MCF 10A (cell line): ENCODE data around the gene HK2. TPM values are rescaled to one million over a fixed set of nuclear protein-coding genes. Genes with fewer than 3 reads are reported as not detected.
A peak's percentile ranks its signal among the peaks of the same experiment; 100 is the strongest.

Source experiments
- BruUV-seq: library from RNA; stranded (reverse); fragments of 400-500 nt; replicated peaks from 2 replicates; lab custom pipeline; 2021; lab: Mats Ljungman, UMichigan
- CTCF ChIA-PET: fragments of 300-600 bp; sonication (Branson Sonifier 250); formaldehyde crosslinking; extraction: SDS; loops from one replicate; lab custom pipeline; 2021; ENCODE audit warnings: antibody characterized with exemption, inconsistent platforms; lab: Yijun Ruan, JAX
- POLR2A ChIA-PET: fragments of 300-600, 350-650 bp; sonication (Branson Sonifier 250); formaldehyde crosslinking; extraction: SDS; loops from one replicate; lab custom pipeline; 2020; ENCODE audit warnings: antibody characterized with exemption, inconsistent platforms; lab: Yijun Ruan, JAX
- DNase-seq: peaks from one replicate; pipeline ENCODE4 v3.0.0-alpha.2; 2018; ENCODE audit not compliant: unreplicated experiment
- H3K27ac Mint-ChIP-seq: one replicate; pipeline ENCODE4 v1.8.0; 2022; ENCODE audit warnings: mild to moderate bottlenecking, low read depth, mixed read lengths; ENCODE audit not compliant: unreplicated experiment
- H3K27me3 Mint-ChIP-seq: one replicate; pipeline ENCODE4 v1.8.0; 2022; ENCODE audit warnings: mixed read lengths; ENCODE audit not compliant: insufficient read depth, unreplicated experiment
- H3K36me3 Mint-ChIP-seq: one replicate; pipeline ENCODE4 v1.8.0; 2022; ENCODE audit warnings: mild to moderate bottlenecking, moderate library complexity, mixed read lengths; ENCODE audit not compliant: insufficient read depth, unreplicated experiment
- H3K4me1 Mint-ChIP-seq: one replicate; pipeline ENCODE4 v1.8.0; 2022; ENCODE audit warnings: mixed read lengths; ENCODE audit not compliant: insufficient read depth, unreplicated experiment
- H3K4me3 Mint-ChIP-seq: one replicate; pipeline ENCODE4 v1.8.0; 2022; ENCODE audit warnings: mild to moderate bottlenecking, moderate library complexity, mixed read lengths; ENCODE audit not compliant: unreplicated experiment
- H3K9me3 Mint-ChIP-seq: one replicate; pipeline ENCODE4 v1.8.0; 2022; ENCODE audit warnings: mixed read lengths; ENCODE audit not compliant: unreplicated experiment
- CTCF ChIP-seq: fragments of 200-600 bp; IDR thresholded peaks from one replicate; pipeline ENCODE4 v1.8.0; 2022; ENCODE audit warnings: antibody characterized with exemption, mild to moderate bottlenecking; ENCODE audit not compliant: unreplicated experiment
- intact Hi-C: fragments of 100-400 bp; cut with micrococcal nuclease; formaldehyde crosslinking; loops from 2 replicates; pipeline ENCODE4 v1.14.1; 2022
- total RNA-seq: library from RNA; stranded (reverse); gene quantifications from 2 replicates; pipeline ENCODE4 v1.2.3, GENCODE V29; 2022

The HK2 gene
- total RNA-seq, 1 experiment from 2014 or later, result 47.8 TPM

- H3K4me1 Mint-ChIP-seq, result peaks cover 5% of the 10 kb centered on the region
- no peaks in the 10 kb centered on the region for H3K9me3 Mint-ChIP-seq
- no peak overlapping the region for H3K4me3 Mint-ChIP-seq
- ChIA-PET CTCF (interaction anchor here (1.0 to 1.2 kb wide), 2 partner anchors 19 to 23 kb away, joined by 3 to 4 read pairs; no protein-coding TSS in a partner anchor), POLR2A (interaction anchor here (0.9 kb wide), 1 partner anchor 9 kb away, joined by 3 read pairs; no protein-coding TSS in a partner anchor)
- no peak for DNase-seq
- H3K36me3 Mint-ChIP-seq, result peaks cover 35% of the 10 kb centered on the region
- peak overlapping the region; percentile 54 for H3K27ac Mint-ChIP-seq
- H3K27me3 Mint-ChIP-seq, result no peaks in the 10 kb centered on the region
- TF ChIP-seq CTCF, result no peak
- intact Hi-C loops, result no loop called here
- BruUV-seq, result no TSS peak
Measured at GRCh38 chr2:74858281-74858680, 24.4 kb downstream of the HK2 start.

DNA sequence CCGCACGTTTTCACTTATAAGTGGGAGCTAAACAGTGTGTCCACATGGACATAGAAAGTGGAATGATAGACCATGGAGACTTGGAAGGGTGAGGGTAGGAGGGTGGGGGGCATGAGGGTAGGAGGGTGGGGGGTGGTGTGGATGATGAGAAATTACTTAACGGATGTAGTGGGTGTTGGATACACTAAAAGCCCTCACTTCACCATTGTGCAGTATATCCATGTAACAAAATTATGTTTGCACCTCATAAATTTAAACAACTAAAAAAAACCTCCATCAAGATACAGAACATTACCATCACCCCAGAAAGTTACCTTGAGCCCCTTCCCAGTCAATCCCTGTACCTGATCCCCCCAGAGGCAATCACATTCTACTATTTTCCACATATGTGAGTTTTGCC lies 26.2 kb downstream of the HK2 start:
- intact Hi-C loops, result no loop called here
- Mint-ChIP-seq H3K27me3 (no peaks in the 10 kb centered on the region), H3K27ac (no peak overlapping the region), H3K36me3 (peaks cover 28% of the 10 kb centered on the region), H3K4me3 (no peak overlapping the region), H3K9me3 (no peaks in the 10 kb centered on the region), H3K4me1 (peaks cover 9% of the 10 kb centered on the region)
- BruUV-seq, result no TSS peak
- CTCF ChIA-PET, result interaction anchor here (3.3 kb wide), 1 partner anchor 16 kb away, joined by 25 read pairs; no protein-coding TSS in a partner anchor
- POLR2A ChIA-PET, result no interaction called here
- DNase-seq, result no peak
- TF ChIP-seq CTCF, result no peak

DNA sequence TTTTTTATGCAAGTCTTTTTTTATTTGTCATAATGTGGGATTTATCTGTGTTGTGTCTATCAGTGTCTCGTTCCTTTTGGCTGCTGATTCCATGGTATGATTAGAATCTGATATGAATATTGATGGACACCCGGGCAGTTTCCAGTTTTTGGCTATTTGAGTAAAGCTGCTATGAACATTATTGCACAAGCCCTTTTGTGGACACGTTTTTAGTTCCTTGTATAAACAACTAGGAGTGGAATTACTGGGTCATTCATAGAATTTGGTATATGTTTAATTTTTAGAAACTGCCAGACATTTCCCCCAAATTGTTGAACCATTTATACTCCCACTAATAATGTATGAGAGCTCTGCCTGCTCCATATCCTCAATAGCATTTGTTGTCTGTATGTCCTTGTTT lies 26.6 kb downstream of the HK2 start:
- POLR2A ChIA-PET, result no interaction called here
- H3K4me3 Mint-ChIP-seq, result no peak overlapping the region
- H3K27ac Mint-ChIP-seq, result no peak overlapping the region
- intact Hi-C loops, result no loop called here
- no peak for DNase-seq
- H3K4me1 Mint-ChIP-seq, result peaks cover 8% of the 10 kb centered on the region
- TF ChIP-seq CTCF, result no peak
- H3K9me3 Mint-ChIP-seq, result no peaks in the 10 kb centered on the region
- peaks cover 31% of the 10 kb centered on the region for H3K36me3 Mint-ChIP-seq
- no peaks in the 10 kb centered on the region for H3K27me3 Mint-ChIP-seq
- CTCF ChIA-PET, result interaction anchor here (3.3 kb wide), 1 partner anchor 15 kb away, joined by 25 read pairs; no protein-coding TSS in a partner anchor
- BruUV-seq, result no TSS peak

GRCh38 chr2:74861531-74861930 lies 27.6 kb downstream of the HK2 start:
- DNase-seq, result no peak
- Mint-ChIP-seq H3K27me3 (no peaks in the 10 kb centered on the region), H3K4me3 (no peak overlapping the region), H3K4me1 (peaks cover 8% of the 10 kb centered on the region), H3K36me3 (peaks cover 35% of the 10 kb centered on the region), H3K9me3 (no peaks in the 10 kb centered on the region), H3K27ac (no peak overlapping the region)
- BruUV-seq, result no TSS peak
- intact Hi-C loops, result no loop called here
- ChIA-PET POLR2A (interaction anchor here (0.6 to 1.0 kb wide), 3 partner anchors 12 to 115 kb away, joined by 3 read pairs; no protein-coding TSS in a partner anchor), CTCF (interaction anchor here (0.6 to 3.3 kb wide), 3 partner anchors 14 to 146 kb away, joined by 3 to 25 read pairs (median 7); no protein-coding TSS in a partner anchor)
- no peak for TF ChIP-seq CTCF
